Epithelial cell of esophagus (primary cell): ENCODE results near the gene TCP1.
A peak's percentile ranks its signal among the peaks of the same experiment; 100 is the strongest.

Experiments used
- DNase-seq: peaks from one replicate; pipeline ENCODE4 v3.0.0; 2010; ENCODE audit warnings: low read depth
- H3K4me3 ChIP-seq: 2 replicates; pipeline ENCODE4 v1.5.1; 2011; ENCODE audit warnings: mild to moderate bottlenecking, low read length, control low read depth
- TF ChIP-seq, protein P1 (sequence below): IDR thresholded peaks from 2 replicates; pipeline ENCODE4 v1.5.1; 2011; ENCODE audit warnings: low read depth, mild to moderate bottlenecking, low read length, control low read depth, inconsistent platforms; ENCODE audit not compliant: insufficient read depth; ENCODE audit errors: missing control alignments

TCP1 gene

GRCh38 chr6:159761129-159761872, 28.1 kb downstream of the TCP1 start:
- DNase-seq: peak; percentile 12
- peak overlapping the region; percentile 82 for H3K4me3 ChIP-seq
- TF ChIP-seq, protein P1, sequence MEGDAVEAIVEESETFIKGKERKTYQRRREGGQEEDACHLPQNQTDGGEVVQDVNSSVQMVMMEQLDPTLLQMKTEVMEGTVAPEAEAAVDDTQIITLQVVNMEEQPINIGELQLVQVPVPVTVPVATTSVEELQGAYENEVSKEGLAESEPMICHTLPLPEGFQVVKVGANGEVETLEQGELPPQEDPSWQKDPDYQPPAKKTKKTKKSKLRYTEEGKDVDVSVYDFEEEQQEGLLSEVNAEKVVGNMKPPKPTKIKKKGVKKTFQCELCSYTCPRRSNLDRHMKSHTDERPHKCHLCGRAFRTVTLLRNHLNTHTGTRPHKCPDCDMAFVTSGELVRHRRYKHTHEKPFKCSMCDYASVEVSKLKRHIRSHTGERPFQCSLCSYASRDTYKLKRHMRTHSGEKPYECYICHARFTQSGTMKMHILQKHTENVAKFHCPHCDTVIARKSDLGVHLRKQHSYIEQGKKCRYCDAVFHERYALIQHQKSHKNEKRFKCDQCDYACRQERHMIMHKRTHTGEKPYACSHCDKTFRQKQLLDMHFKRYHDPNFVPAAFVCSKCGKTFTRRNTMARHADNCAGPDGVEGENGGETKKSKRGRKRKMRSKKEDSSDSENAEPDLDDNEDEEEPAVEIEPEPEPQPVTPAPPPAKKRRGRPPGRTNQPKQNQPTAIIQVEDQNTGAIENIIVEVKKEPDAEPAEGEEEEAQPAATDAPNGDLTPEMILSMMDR: no peak

DNA sequence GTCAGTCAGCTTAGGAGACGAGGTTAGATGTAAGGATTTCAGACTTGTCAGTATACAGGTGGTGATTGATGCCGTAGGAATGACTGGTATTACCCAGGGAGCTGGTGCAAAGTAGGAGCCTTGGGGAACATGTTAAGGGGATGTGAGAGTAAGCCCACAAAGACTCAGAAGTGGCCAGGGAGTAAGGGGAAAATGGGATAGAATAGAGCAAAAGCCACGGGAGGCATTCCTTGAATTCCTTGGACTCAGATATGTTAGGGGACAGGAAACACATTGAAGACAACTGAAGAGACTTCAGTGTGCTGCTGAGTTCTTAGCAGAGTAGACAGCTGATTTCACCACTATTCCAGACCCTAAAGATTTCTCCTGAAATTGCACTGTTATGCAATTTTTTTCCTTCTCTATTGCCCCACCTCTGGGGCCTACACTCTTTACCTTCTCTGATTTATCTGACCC, 28.8 kb downstream of the TCP1 start:
- DNase-seq: peak; percentile 64
- H3K4me3 ChIP-seq: peak overlapping the region; percentile 82
- TF ChIP-seq, protein P1: no peak

GRCh38 chr6:159759645-159760044, 29.8 kb downstream of the TCP1 start:
- TF ChIP-seq, protein P1: no peak
- H3K4me3 ChIP-seq: no peak overlapping the region
- no peak for DNase-seq

GRCh38 chr6:159758031-159759001, 31.1 kb downstream of the TCP1 start:
- TF ChIP-seq, protein P1: no peak
- no peak overlapping the region for H3K4me3 ChIP-seq
- peak; percentile 77 for DNase-seq

GRCh38 chr6:159756508-159756907, 32.9 kb downstream of the TCP1 start:
- no peak for DNase-seq
- H3K4me3 ChIP-seq: no peak overlapping the region
- TF ChIP-seq, protein P1: no peak

DNA sequence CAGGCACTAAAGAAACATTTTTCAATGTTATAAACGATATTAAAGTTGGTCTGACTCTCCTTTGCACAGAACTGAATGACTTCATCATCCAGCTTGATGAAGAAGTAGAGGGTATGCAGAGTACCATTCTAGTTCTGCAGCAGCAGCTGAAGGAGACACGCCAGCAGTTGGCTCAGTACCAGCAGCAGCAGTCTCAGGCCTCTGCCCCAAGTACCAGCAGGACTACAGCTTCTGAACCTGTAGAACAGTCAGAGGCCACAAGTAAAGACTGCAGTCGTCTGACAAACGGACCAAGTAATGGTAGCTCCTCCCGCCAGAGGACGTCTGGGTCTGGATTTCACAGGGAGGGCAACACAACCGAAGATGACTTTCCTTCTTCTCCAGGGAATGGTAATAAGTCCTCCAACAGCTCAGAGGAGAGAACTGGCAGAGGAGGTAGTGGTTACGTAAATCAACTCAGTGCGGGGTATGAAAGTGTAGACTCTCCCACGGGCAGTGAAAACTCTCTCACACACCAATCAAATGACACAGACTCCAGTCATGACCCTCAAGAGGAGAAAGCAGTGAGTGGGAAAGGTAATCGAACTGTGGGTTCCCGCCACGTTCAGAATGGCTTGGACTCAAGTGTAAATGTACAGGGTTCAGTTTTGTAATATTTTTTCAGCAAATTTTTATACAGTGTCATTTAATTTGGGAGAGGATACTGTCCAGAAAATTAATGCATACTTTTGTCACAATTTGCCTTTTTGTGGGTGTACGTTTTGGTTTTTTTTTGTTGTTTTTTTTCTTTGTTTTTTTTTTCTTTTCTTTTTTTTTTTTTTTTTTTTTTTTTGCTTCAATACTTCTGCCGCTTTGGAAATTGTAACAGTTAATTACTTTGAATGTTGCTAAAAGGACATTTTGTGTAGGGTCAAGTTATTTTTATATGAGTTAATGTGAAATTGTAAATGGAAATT, 34.2 kb downstream of the TCP1 start:
- no peak overlapping the region for H3K4me3 ChIP-seq
- TF ChIP-seq, protein P1: no peak
- no peak for DNase-seq
